ENCODE results near the gene ITGB3. TPM values are rescaled to one million over a fixed set of nuclear protein-coding genes. Genes with fewer than 3 reads are reported as not detected.
A peak's percentile ranks its signal among the peaks of the same experiment; 100 is the strongest.

ITGB3 gene
- total RNA-seq, 4 donors from 2014 or later: 7.9 to 26.3 (median 8.6) TPM

DNA sequence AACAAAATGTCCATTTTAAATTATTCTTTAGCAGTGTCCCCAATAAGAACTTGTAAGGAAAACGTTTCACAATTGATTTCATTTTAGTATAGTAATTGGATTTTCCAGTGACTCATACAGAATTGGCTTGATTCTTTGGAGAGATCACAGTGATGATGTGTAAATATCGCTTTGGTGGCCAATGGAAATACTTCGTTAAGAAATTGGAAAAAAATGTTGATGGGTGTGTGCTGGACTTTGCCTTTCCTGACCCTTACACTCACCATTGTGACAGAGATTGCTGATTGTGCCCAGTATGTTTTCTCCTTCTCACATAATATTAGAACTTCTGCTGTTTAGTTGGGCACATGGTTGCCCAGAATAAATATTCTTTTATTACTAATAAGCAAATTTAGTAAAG is 62.7 kb downstream of the ITGB3 start:
- H3K27ac ChIP-seq: peak overlapping the region; percentile 64 to 84 (median 74)
- 9 to 25% methylated on average over 3 of the region's 3 CpGs for WGBS, 2 donors (ENCODE audit: low coverage in 1 of 2)
- TF ChIP-seq EP300 (IDR thresholded peaks at IDR 0.05; ENCODE audit: low read depth) (no peak), POLR2AphosphoS5 (IDR thresholded peaks at IDR 0.05) (peak in 1 of 3 donors; percentile 50)

DNA sequence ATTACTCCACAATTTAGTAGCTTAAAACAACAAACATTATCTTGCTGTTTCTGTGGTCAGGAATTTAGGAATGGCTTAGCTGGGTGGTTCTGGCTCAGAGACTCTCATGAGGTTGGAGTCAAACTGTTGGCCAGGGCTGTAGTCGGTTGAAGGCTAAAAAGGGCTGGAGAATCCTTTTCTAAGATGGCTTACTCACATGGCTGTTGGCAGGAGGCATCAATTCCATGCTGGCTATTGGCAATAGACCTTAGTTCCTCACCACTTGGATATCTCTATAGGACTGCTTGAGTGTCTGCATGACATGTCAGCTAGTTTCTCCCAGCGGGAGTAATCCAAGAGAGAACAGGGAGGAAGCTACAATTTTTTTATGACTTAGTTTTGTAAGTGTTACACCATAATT is 63.5 kb downstream of the ITGB3 start:
- Histone ChIP-seq H3K27me3 (no peaks in the 10 kb centered on the region), H3K4me1 (peaks cover 0 to 21% (median 12%) of the 10 kb centered on the region in 4 donors), H3K36me3 (no peaks in the 10 kb centered on the region), H3K4me3 (no peak overlapping the region), H3K9me3 (no peaks in the 10 kb centered on the region), H3K27ac (peak overlapping the region; percentile 64 to 84 (median 74))
- no peak for DNase-seq
- in situ Hi-C loops (cut with MboI; ENCODE audit: low pct_ligation_motif_present in 1 of 4, low pct_unique_long_range_greater_than_20kb in 1 of 4, low sequenced_read_pairs in 3 of 4): loop anchor here in 1 of 4 donors (10.0 kb wide), 1 partner anchor 82 kb away; no protein-coding TSS in a partner anchor
- TF ChIP-seq POLR2AphosphoS5 (IDR thresholded peaks at IDR 0.05) (no peak), POLR2A (IDR thresholded peaks at IDR 0.05) (no peak), EP300 (IDR thresholded peaks at IDR 0.05; ENCODE audit: low read depth) (no peak)
- TF ChIP-seq, protein P1, sequence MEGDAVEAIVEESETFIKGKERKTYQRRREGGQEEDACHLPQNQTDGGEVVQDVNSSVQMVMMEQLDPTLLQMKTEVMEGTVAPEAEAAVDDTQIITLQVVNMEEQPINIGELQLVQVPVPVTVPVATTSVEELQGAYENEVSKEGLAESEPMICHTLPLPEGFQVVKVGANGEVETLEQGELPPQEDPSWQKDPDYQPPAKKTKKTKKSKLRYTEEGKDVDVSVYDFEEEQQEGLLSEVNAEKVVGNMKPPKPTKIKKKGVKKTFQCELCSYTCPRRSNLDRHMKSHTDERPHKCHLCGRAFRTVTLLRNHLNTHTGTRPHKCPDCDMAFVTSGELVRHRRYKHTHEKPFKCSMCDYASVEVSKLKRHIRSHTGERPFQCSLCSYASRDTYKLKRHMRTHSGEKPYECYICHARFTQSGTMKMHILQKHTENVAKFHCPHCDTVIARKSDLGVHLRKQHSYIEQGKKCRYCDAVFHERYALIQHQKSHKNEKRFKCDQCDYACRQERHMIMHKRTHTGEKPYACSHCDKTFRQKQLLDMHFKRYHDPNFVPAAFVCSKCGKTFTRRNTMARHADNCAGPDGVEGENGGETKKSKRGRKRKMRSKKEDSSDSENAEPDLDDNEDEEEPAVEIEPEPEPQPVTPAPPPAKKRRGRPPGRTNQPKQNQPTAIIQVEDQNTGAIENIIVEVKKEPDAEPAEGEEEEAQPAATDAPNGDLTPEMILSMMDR (IDR thresholded peaks at IDR 0.05): no peak
- intact Hi-C loops (cut with DNase I; ENCODE audit: low total_unique reads): no loop called here
- WGBS, 2 donors (ENCODE audit: low coverage in 1 of 2): 71% methylated on average over 2 of the region's 2 CpGs; no CpG with 5 or more reads in 1 of the 2 donors

More for the DNA sequence above, 62.7 kb downstream of the ITGB3 start:
- Histone ChIP-seq H3K36me3 (no peaks in the 10 kb centered on the region), H3K4me3 (no peak overlapping the region), H3K9me3 (no peaks in the 10 kb centered on the region), H3K27me3 (no peaks in the 10 kb centered on the region), H3K4me1 (peaks cover 0 to 21% (median 12%) of the 10 kb centered on the region in 4 donors)
- DNase-seq: no peak
- in situ Hi-C loops (cut with MboI; ENCODE audit: low pct_ligation_motif_present in 1 of 4, low pct_unique_long_range_greater_than_20kb in 1 of 4, low sequenced_read_pairs in 3 of 4) (loop anchor here in 1 of 4 donors (10.0 kb wide), 1 partner anchor 82 kb away; no protein-coding TSS in a partner anchor), intact Hi-C loops (cut with DNase I; ENCODE audit: low total_unique reads) (no loop called here)

DNA sequence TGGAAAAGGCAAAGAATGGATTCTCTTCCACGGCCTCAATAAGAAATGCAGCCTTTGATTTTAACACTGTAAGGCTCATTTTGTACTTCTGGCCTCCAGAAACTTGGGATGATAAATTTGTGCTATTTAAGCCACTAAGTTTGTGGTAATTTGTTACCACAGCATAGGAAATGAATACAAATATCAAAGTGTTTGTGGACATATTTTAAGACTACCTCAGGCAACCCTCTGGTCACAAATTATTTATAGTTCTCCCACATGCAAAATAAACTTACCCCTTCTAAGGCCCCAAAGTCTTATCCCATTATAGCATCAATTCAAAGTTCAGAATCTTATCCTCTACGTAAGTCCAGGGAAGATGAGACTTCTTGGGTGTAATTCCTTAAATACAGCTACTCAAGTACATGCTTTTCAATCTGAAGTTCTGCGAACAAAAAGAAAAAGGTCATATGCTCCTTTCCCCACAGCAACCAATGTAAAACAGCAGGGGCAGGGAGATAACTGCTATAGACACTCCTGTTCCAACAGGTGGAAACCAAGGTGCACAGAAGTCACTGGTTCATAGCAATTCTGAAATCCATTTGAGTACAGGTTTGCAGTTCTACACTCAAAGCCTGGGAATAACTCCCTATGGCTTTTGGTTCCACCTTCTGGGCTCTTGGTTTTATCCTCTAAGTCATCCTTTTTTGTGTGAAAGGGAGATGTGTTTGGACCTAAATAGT is 64.7 kb downstream of the ITGB3 start:
- H3K27me3 ChIP-seq: no peaks in the 10 kb centered on the region
- no peak overlapping the region for H3K27ac ChIP-seq
- DNase-seq: no peak
- no peak overlapping the region for H3K4me3 ChIP-seq
- H3K4me1 ChIP-seq: peaks cover 0 to 29% (median 15%) of the 10 kb centered on the region in 4 donors
- TF ChIP-seq, protein P1 (IDR thresholded peaks at IDR 0.05): no peak
- TF ChIP-seq POLR2A (IDR thresholded peaks at IDR 0.05): no peak
- TF ChIP-seq EP300 (IDR thresholded peaks at IDR 0.05; ENCODE audit: low read depth): no peak
- no peak for TF ChIP-seq POLR2AphosphoS5 (IDR thresholded peaks at IDR 0.05)
- WGBS, 2 donors (ENCODE audit: low coverage in 1 of 2): 73 to 85% methylated on average over 2 to 3 of the region's 3 CpGs
- H3K36me3 ChIP-seq: no peaks in the 10 kb centered on the region
- no peaks in the 10 kb centered on the region for H3K9me3 ChIP-seq
- in situ Hi-C loops (cut with MboI; ENCODE audit: low pct_ligation_motif_present in 1 of 4, low pct_unique_long_range_greater_than_20kb in 1 of 4, low sequenced_read_pairs in 3 of 4): loop anchor here in 1 of 4 donors (10.0 kb wide), 1 partner anchor 84 kb away; no protein-coding TSS in a partner anchor
- intact Hi-C loops (cut with DNase I; ENCODE audit: low total_unique reads): no loop called here

DNA sequence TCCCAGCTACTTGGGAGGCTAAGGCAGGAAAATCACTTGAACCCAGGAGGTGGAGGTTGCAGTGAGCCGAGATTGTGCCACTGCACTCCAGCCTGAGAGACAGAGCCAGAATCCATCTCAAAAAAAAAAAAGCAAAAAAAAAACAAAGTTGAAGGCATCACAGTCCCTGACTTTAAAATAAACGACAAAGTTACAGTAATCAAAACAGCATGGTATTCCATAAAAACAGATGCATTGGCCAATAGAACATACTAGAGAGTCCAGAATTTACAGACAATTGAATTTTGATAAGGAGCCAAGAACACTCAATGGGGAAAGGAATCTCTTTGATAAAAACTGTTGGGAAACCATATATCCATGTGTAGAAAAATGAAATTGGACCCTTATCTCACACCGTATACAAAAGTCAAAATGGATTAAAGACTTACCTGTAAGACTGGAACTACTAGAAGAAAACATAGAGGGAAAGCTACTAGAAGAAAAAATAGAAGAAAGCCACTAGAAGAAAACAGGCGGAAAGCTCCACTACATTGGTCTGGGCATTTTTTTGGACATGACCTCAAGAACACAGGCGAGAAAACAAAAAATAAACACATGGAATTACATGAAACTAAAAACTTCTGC is 67.4 kb downstream of the ITGB3 start:
- in situ Hi-C loops (cut with MboI; ENCODE audit: low pct_ligation_motif_present in 1 of 4, low pct_unique_long_range_greater_than_20kb in 1 of 4, low sequenced_read_pairs in 3 of 4): no loop called here
- TF ChIP-seq, protein P1 (IDR thresholded peaks at IDR 0.05): no peak
- no peak for TF ChIP-seq POLR2A (IDR thresholded peaks at IDR 0.05)
- TF ChIP-seq EP300 (IDR thresholded peaks at IDR 0.05; ENCODE audit: low read depth): no peak
- no peak for TF ChIP-seq POLR2AphosphoS5 (IDR thresholded peaks at IDR 0.05)

More for the DNA sequence above, 67.4 kb downstream of the ITGB3 start:
- Histone ChIP-seq H3K36me3 (no peaks in the 10 kb centered on the region), H3K27me3 (no peaks in the 10 kb centered on the region), H3K4me3 (no peak overlapping the region), H3K27ac (no peak overlapping the region), H3K9me3 (no peaks in the 10 kb centered on the region), H3K4me1 (peaks cover 0 to 17% (median 10%) of the 10 kb centered on the region in 4 donors)
- WGBS, 2 donors (ENCODE audit: low coverage in 1 of 2): 83 to 89% methylated on average over 4 to 5 of the region's 5 CpGs
- intact Hi-C loops (cut with DNase I; ENCODE audit: low total_unique reads): no loop called here
- DNase-seq: no peak
